NCI-H1417 (cell line): ENCODE results near the gene AGBL1.
"Not testable (repeated sequence)": the region's sequence is repeated elsewhere in the genome, so short reads cannot be mapped to it uniquely, and the experiment has no call there.

ENCODE experiments used
- DNase-seq, 3 experiments: peaks; one replicate each; lab custom pipeline; 2025; lab: John Stamatoyannopoulos, UW

Gene AGBL1

DNA sequence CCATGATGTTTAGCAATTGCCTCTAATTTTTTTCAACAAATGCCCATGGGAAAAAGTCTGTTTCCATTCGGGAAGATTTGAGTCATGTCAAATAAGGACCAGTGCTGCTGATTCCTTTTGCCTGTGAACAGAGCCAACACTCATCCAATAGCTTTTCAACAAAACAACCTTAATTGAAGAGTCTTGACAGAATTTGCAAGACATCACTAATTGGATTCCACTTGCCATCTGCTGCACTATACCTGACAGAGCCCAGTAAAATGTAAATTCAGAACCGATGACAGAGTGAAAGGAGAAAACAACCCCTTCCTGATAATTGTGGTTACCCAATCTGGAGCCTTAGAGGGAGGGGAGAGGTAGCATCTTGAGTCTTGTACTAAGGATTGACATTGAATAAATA is 426.7 kb downstream of the AGBL1 start:
- DNase-seq = no peak

DNA sequence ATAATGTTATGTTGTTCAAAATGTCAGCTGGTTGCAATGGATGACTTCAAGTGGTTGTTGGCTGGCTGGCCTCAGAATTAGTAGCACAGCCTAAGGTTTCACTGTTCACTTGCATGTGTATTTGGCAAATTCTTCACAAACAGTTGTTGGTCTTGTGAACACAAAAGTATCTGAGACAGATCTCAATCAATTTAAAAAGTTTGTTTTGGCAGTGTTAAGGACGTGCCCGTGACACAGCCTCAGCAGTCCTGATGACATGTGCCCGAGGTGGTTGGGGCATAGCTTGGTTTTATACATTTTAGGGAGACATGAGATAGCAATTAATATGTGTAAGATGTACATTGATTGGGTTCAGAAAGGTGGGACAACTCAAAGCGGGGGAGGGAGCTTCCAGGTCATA is 436.0 kb downstream of the AGBL1 start:
- no peak for DNase-seq

- no peak for DNase-seq
These were observed 443.1 kb downstream of the AGBL1 start for GRCh38 chr15:86522721-86523120.

GRCh38 chr15:86526938-86527690 is 447.4 kb downstream of the AGBL1 start:
- DNase-seq = peak; percentile 5 to 98 (median 88)

- not testable (repeated sequence) for DNase-seq
These were observed 448.4 kb downstream of the AGBL1 start for GRCh38 chr15:86528094-86528493.

- DNase-seq = no peak
These were observed 458.5 kb downstream of the AGBL1 start for GRCh38 chr15:86538141-86538540.

GRCh38 chr15:86540840-86541467 is 461.3 kb downstream of the AGBL1 start:
- no peak for DNase-seq

DNA sequence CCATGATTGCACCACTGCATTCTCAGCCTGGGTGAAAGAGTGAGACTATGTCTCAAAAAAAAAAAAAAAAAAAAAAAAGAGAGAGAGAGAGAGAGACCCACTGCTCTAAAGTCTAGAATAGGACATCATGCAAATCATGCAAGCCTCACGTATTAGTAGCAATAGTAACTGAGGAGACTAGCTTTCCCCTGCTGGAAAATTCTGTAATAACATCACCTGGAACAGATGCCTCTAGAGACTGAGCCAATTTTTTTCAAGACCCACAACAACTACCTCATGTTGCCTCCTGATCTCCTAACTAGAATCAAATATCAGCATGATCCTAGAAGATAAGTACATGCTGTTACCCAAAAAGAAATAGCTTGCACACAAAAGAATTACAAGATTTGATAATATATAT is 461.9 kb downstream of the AGBL1 start:
- DNase-seq = peak in 1 of 3 experiments; percentile 25

DNA sequence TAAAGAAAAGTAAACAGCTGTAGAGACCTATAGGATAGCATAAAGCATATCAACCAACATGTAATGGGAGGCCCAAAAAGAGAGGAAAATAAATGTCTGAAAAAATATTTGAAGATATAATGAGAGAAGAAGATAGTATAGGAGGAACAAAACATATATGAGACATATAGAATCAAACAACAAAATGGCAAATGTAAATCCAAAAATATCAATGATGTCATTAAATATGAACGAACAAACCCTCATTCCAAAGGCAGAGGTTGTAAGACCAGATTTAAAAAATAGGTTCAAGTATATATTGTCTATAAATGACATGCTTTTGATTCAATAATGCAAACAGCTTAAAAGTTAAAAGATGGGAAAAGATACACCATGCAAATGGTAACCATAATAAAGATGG is 470.4 kb downstream of the AGBL1 start:
- no peak for DNase-seq

DNA sequence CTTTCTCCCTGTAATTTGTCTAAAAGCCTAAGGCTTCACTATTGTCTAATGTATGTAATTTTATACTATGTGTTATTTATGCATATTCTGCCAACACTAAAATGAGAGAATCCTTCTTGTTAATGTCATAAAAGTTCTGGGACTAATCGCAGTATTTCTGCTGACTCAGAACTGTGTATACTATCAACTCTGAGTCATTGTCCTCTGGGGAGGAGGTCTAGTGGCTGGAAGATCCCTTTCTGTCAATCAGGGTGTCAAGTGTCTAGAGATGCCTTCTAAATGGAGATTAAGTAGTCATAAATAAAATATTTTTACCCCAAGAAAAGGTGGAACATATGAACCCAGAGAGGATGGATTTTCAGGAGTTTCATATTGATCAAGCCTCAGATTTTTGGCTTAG is 473.4 kb downstream of the AGBL1 start:
- DNase-seq = peak in 1 of 3 experiments; percentile 10

- peak; percentile 0 to 43 (median 10) for DNase-seq
These were observed 475.4 kb downstream of the AGBL1 start for GRCh38 chr15:86555098-86555497.

GRCh38 chr15:86555939-86556338 is 476.3 kb downstream of the AGBL1 start:
- DNase-seq = peak; percentile 34 to 84 (median 59)

- DNase-seq = no peak
These were observed 476.8 kb downstream of the AGBL1 start for GRCh38 chr15:86556396-86557017.

DNA sequence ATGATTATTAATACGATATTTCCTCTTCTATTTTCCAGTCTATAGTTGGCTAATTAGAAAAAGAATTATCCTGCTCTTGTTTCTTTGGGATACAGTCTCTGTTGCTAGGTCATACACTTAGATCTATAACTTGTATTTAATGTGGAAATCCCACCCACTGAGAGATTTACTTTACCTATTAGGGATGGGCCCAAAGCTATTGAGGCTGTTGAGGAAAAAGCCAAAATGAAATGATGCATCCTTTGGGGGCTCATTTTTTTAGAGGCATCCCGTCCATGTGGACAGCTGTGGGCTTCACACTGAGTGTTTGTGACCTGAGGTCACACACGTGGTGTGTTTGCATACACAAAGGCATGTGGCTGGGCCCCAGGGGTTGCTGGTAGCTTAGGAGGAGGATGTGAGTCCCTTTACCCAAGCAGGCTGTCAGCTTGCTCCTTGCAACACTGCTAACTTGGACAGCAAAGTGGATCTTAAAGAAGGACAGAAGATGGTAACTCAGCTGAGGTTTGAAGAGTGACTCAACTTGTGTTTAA is 477.4 kb downstream of the AGBL1 start:
- no peak for DNase-seq

GRCh38 chr15:86558252-86558651 is 478.6 kb downstream of the AGBL1 start:
- no peak for DNase-seq

DNA sequence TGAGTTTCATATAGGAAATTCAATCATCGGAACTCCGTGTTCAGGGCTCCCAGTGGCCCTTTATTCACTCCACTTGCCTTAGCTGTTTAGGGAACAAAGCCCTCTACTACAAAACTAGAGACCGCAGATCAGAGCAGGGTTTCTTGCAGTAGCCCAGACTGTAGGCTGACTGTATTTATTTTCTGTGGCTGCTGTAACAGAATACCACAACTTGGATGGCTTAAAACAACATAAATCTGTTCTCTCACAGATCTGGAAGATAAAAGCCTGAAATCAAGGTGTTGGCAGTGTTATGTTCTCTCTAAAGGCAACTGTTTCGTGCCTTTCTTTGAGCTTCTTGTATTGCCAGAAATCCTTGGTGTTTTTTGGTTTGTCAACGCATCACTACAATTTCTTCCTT is 479.0 kb downstream of the AGBL1 start:
- no peak for DNase-seq

- no peak for DNase-seq
These were observed 488.7 kb downstream of the AGBL1 start for GRCh38 chr15:86568378-86568777.

GRCh38 chr15:86570738-86571137 is 491.1 kb downstream of the AGBL1 start:
- DNase-seq = no peak

DNA sequence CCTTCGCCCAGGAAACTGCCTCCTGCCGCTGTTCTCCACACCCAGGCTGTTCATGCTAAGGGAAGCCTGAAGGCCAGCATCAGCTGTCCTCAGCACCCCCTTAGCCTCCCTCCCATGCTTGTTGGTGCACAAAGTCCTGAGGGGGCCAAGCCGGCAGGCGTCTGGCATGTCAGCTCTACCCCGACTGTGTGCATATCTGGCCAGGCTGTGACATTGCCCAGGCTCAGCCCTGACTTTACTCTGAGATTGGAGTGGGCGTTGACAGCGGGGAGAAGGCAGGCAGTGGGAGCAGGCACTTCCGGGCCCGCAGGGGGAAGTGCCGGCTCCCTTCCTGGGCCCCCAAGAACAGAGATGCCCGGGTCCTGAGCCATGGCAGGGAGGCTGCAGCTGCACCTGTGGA is 492.2 kb downstream of the AGBL1 start:
- DNase-seq = no peak

DNA sequence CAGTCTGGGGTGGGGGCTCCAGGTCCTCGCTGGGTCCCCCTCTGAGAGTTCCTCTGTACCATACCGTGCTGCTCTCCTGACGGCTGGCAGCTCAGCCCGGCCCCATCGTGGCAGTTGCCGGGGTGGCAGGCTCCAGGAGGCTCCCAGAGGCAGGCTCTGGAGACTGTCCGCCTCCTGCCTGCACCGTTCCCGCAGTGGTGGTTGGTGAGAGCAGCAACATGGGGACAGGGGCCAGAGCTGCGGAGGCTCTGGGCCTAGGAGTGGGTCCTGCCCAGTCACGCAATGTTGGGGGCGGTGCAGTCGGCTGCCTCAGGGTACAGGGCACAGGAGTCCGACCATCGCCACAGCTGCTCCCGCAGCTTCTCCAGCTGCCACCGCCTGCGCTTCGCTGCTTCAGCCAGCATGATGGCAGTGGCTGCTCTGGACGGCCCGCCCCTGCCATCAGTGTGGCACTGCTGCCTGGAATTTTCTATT is 492.7 kb downstream of the AGBL1 start:
- DNase-seq = no peak

- DNase-seq = no peak
These were observed 493.8 kb downstream of the AGBL1 start for GRCh38 chr15:86573476-86573875.

DNA sequence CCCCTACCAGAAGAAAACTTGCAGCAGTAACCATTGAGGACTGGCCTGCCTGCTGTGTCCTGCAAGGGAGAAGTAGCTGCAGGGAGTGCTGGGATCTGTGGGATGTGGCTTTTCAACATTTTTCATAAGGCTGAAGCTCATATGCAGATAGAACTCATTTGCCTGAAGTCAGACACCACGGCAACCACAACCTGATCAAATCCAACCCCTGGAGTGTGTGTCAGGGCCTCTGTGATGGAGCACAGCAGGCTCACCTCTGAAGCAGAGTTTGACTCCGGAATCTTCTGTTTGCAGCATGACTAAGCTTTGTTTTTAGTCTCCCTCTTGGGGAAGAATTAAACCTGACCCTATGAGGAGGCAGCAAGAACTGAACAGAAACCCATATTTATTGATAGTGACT is 508.7 kb downstream of the AGBL1 start:
- DNase-seq = no peak

- no peak for DNase-seq
These were observed 510.8 kb downstream of the AGBL1 start for GRCh38 chr15:86590461-86590860.
